ENCODE measurements around the gene PTGER1. TPM values are rescaled to one million over a fixed set of nuclear protein-coding genes. Genes with fewer than 3 reads are reported as not detected.
"Not testable (repeated sequence)": the region's sequence is repeated elsewhere in the genome, so short reads cannot be mapped to it uniquely, and the experiment has no call there.

Gene PTGER1
- polyA plus RNA-seq, 3 donors, result 1.6 to 13.3 (median 4.5) TPM

DNA sequence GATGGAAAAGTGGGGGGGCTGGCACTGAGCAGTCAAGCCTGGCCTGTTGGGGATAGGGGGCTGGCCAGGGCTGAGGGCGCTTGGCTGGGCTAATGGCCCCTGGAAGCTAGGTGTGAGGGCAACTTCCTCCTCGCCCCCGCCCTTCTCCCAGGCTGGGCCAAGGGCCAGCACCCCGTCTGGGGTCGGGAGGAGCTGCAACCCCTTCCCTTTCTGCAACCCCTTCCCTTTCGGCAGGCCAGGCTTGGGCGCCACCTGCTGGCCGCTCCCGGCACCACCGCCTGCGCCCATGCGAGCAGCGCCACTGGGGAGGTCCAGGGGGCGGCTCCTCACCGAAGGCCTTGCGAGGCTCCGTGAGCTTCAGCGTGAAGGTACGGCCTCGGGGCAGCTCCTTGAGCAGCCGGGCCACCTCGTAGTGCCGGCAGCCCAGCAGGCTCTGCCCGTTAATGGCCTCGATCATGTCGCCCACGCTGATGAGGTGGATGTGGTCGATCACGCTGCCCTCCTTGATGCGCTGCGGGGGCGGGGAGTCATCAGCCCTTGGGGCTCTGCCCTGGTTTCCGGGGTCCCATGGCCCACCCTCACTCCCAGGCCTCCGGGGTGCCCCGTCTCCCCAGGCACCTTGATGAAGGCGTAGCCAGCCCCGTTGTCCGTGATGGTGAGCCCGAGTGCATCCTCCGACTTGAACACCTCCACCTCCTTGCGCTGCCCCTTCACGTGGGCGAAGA is 5.0 kb upstream of the PTGER1 start:
- peak in 3 of 11 donors; percentile 66 to 76 (median 75) for DNase-seq (ENCODE audit: extremely low read depth in 1 of 11, low read depth in 9 of 11, low spot score in 4 of 11)

DNA sequence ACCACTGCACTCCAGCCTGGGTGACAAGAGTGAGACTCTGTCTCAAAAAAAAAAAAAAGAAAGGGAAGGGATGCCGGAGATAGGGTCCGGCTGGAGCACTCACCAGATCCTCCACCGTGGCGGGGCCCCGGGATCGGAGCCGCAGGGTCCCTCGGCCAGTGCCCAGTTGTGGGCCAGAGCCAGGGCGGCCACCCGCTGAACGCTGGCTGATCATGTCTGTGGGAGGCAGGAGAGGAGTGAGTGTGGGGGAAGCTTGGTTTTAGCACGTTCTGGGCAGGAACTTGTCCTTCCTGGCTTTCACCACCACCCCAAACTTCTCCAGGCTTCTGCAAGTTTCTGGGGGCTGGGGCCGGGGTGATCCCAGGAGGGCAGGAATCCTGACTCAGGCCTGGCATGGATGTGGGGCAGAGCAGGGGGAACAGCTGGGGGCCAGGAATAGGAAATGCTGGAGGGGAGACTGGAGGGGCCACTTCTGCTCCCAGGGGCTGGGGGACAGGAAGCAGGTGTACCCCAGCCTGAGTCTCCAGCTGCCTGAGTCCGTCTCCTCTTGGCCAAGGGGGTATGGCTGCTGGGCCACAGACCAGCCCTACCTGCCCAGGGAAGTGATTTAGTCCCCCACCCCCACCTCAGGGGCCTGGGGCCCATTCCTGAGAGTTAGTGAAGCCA is 4.3 kb upstream of the PTGER1 start:
- DNase-seq (ENCODE audit: extremely low read depth in 1 of 11, low read depth in 9 of 11, low spot score in 4 of 11), result no peak

DNA sequence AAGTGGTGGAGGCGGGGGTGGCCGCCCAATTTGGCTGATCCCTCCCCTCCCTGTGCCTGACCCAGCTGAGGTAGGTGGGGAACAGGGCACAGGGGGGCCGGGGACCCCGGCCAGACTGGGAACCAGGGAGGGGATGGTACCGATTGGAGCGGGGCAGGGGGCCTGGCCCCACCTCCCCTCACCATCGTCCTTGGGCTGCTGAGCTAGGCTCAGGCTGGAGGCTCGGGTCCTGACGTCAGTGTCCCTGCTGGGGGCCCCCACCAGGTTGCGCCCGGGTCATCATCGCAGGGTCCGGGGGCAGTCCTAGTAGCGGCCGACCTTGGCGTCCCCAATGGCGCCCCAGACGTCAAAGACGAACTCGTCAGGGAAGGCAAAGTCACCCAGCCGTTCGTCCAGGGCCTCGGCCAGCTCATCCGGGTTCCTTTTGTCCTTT is 3.0 kb upstream of the PTGER1 start:
- no peak for DNase-seq (ENCODE audit: extremely low read depth in 1 of 11, low read depth in 9 of 11, low spot score in 4 of 11)

DNA sequence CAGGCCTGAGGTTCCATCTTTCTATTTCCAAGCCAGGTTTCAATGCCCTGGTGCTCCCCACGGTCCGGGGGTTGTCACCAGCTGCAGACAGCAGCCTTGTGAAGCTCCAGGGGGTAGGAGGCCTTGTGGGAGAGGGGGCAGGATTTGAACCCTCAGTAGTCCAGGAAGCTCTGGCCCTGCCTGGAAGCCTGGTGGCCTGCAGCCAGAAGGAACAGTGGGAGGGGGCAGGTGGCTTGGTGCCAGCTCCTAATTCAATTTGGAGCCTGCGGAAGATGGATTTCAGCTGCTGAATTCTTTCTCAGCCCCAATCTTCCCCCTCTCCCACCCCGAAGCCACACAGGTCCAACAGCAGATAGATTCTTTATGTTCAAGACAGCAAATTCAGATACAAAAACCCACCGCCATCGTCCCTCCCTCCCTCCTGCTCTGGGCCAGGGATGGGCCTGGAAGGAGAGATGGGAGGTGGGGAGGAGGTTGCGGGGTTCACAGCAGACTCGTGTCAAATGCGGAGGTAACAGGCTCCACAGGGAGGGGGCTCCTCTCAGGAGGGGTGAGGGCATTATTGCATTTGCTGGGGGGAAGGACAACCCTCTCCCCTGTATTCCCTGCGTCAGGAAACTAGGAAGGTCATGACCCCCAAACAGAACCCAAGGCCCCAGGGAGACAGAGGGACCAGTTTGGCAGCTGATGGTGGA is 2.4 kb upstream of the PTGER1 start:
- DNase-seq (ENCODE audit: extremely low read depth in 1 of 11, low read depth in 9 of 11, low spot score in 4 of 11), result peak in 8 of 11 donors; percentile 55 to 79 (median 76)

DNA sequence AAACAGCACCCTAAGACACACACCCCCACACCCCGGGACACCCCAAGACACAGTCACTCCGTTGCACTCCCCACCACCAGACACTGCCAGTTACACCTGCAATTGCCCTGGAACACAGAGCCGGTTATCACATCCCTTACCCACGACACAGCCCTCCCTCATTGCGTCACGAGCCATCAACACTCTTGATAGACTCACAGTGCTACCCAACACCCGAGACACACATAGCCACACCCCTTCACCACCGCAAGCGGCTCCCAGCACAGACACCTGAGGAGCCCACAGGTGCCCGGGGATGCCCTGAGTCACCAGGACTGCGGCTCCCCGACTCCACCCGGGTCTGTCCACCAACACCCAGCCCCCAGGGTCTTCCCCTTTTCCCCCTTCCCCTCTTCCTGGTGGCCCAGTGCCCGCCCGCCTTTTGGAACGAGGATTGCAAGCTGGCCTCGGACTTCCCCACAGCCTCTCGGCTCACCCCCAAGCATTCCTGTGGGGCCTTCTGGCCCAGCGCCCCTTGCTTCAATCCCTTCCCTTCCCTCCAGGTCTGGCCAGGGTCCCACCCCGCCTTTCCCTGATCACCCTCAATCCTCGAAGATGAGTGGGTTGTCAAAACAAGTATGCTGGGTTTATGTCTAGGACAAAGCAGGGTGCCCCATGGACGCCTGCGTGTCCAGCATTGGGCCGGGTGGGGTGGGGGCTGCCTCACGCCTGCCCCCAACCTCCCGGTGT is 1.7 kb upstream of the PTGER1 start:
- DNase-seq (ENCODE audit: extremely low read depth in 1 of 11, low read depth in 9 of 11, low spot score in 4 of 11), result peak in 1 of 11 donors; percentile 34

DNA sequence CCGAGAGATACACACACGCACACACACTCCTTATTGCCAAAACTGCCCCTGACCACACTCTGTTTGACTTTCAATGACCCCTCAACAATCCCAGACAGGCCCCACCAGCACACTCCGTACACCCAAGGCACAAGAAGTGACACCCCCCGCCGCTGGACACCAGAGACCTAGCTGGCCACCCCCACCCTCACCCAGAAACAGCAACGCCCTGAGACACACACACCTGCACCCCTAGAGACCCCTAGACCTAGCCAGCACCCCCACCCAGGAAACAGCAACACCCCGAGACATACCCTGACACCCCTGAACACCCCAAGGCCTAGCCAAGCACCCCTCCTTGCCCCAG is 1.1 kb upstream of the PTGER1 start:
- no peak for DNase-seq (ENCODE audit: extremely low read depth in 1 of 11, low read depth in 9 of 11, low spot score in 4 of 11)

DNA sequence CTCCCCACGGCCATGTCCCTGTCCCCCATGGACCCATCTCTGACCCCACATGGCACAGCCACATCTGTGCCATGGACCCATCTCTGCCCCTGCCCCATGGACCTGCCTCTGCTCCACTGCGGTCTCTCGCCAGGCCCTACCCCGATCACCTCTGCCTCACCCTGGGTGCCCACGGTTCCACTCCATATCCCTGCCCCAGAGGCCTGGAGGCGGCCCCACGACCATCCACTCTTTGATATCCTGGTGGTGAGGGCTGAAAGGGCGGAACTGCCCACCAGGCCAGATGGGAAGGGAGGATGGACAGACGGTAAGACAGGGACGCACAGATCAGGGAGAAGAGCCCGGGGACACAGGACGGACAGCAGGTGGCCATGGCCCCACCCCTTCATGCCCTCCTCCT is 327 bp downstream of the PTGER1 start:
- DNase-seq (ENCODE audit: extremely low read depth in 1 of 11, low read depth in 9 of 11, low spot score in 4 of 11), result no peak

DNA sequence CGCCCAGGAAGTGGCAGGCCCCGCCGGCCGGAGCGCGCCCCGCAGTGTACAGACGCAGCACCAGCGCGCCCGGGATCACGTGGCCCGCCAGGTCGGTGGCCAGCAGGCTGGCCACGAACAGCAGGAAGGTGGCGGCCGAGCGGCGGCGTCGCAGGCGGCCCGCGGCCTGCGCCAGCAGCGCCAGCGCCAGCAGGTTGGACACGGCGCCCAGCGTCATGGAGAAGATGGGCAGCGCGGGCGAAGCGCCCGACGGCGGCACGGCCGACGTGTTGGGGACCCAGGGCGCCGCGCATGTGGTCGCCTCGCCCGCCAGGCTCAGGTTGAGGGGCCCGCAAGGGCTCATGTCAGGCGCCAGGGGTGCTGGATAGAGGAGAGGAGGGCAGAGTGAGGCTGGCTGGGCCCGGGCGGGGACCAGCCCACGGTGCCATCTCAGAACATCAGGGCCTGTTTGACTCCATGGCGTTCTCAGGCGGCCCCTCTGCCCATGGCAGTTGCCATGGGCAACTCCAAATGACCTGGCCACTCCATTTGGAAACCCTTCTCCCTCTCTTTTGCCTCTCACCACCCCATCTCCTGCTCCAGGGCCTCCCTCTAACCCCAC is 1.1 kb downstream of the PTGER1 start:
- DNase-seq (ENCODE audit: extremely low read depth in 1 of 11, low read depth in 9 of 11, low spot score in 4 of 11), result no peak

DNA sequence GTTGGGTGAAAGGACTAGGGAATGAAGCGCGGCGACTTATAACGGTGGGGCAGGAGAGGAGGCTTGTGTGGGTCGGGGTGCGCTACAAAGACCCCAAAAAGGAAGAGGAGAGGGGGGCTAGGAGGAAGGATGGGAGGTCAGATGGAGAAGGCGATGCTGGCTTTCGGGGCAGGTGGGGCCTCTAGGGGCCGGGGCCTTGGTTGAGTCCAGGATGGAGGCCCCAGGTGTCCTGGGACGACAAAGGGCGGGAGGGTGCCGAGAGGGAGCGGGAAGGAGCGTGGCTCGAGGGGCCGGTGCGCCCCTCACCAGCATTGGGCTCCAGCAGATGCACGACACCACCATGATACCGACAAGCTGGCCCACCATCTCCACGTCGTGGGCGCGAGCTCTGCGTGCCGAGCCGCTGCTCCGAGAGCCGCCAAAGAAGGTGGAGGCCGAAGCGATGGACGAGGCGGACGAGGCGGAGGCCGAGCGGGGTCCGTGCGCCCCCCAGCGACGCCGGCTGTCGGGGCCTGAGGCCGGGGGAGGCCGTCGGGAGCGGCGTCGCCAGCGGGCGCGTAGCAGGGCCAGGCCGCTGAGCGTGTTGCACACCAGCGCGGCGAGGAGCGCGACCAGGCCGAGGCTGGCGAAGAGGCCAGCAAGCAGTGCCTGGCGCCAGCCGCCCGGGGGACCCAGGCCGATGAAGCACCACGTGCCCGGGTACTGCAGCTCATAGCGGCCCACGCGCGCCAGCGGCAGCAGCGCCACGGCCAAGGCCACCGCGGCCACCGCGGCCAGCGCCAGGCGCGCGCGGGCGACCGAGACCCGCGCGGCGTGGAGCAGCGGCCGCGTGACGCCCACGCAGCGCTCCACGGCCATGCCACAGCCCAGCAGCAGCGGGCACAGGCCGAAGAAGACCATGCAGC is 1.8 kb downstream of the PTGER1 start:
- no peak for DNase-seq (ENCODE audit: extremely low read depth in 1 of 11, low read depth in 9 of 11, low spot score in 4 of 11)

DNA sequence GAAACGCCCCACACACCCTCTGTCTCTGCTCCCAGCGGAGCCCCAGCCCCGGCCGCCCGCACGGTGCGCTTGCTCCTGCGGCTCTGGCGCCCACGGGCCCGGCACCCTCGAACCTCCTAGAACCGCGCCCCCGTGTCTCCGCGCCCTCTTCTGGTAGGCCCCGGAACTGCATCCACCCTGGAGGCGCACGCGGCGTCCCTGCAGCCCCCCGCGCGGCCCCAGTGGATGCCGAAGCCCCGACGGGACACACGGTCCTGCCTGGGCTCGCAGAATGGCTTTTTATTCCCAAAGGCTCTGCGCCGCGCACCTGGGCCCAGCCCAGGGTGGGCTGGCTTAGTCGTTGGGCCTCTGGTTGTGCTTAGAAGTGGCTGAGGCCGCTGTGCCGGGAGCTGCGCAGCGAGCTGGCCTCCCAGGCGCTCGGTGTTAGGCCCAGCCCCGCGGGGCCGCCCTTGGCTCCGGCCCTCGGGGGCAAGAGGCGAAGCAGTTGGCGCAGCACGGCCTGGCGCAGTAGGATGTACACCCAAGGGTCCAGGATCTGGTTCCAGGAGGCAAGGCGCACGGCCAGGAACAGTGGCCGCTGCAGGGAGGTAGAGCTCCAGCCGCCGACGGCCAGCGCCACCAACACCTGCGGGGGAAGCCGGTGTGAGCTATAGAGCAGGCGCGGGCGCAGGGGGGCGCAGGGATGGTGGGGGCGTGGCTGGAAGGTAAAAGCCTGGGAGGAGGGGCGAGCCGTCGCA is 2.8 kb downstream of the PTGER1 start:
- peak in 1 of 11 donors; percentile 65 for DNase-seq (ENCODE audit: extremely low read depth in 1 of 11, low read depth in 9 of 11, low spot score in 4 of 11)

DNA sequence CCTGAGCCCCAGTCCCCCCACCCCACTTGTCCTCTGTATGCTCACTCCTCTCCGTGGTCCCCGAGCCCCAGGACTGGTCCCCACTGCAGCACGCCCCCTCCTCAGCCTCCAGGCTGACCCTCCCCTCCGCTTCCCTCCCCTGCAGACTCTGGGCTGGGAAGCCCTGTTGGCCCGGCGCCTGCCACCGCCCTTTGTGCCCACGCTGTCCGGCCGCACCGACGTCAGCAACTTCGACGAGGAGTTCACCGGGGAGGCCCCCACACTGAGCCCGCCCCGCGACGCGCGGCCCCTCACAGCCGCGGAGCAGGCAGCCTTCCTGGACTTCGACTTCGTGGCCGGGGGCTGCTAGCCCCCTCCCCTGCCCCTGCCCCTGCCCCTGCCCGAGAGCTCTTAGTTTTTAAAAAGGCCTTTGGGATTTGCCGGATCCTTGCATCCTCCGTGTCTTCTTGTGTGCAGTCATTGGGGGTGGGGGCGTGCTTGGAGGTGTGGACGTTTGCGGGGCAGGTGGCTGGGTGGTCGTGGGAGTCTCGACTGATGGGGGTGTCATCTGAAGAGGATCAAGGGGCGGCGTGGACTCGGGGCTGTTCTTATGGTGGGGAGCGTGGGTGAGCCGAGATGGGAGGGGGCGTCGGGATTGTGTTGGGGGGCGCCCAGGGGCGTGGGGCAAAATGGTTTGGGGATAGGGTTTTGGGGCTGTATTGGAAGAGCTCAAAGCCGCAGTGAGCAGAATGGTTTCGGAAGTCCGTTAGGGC is 3.5 kb downstream of the PTGER1 start:
- DNase-seq (ENCODE audit: extremely low read depth in 1 of 11, low read depth in 9 of 11, low spot score in 4 of 11), result no peak

DNA sequence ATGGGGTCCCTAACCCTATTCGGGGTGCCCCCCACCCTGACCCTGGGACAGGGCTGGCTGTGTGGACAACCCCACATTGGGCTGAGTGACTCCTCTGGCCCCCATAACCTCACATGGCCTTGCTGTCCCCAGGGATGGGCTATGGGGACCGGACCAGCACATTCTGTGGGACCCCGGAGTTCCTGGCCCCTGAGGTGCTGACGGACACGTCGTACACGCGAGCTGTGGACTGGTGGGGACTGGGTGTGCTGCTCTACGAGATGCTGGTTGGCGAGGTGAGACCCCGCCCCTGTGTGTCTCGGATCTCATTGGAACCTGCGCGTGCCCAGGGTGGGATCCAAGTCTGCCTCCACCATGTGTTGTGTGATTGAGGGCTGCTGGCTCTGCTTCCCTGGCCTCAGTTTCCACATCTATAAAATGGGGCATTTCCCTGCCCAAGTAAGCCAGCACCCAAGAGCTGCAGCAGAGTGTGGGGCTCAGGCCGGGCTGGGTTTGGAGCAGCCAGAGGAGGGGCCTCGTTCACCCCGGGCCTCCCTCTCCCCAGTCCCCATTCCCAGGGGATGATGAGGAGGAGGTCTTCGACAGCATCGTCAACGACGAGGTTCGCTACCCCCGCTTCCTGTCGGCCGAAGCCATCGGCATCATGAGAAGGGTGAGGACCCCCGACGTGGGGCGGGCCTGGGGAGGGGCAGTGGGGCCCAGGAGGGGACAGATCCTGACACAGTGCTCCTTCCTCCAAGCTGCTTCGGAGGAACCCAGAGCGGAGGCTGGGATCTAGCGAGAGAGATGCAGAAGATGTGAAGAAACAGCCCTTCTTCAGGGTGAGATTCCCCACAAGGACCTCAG is 4.9 kb downstream of the PTGER1 start:
- DNase-seq (ENCODE audit: extremely low read depth in 1 of 11, low read depth in 9 of 11, low spot score in 4 of 11), result no peak

DNA sequence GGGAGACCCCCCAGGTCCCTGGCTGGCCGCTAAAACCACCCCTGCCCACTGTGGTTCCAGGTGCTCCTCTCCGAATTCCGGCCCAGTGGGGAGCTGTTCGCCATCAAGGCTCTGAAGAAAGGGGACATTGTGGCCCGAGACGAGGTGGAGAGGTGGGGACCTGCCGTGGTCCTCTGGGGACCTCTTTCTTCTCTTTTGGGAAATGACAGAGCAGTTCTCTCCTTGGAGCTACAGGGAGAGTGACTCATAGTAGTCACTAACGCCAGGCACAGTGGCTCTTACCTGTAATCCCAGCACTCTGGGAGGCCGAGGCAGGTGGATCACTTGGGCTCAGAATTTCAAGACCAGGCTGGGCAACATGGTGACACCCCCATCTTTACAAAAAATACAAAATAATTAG is 7.3 kb downstream of the PTGER1 start:
- no peak for DNase-seq (ENCODE audit: extremely low read depth in 1 of 11, low read depth in 9 of 11, low spot score in 4 of 11)

DNA sequence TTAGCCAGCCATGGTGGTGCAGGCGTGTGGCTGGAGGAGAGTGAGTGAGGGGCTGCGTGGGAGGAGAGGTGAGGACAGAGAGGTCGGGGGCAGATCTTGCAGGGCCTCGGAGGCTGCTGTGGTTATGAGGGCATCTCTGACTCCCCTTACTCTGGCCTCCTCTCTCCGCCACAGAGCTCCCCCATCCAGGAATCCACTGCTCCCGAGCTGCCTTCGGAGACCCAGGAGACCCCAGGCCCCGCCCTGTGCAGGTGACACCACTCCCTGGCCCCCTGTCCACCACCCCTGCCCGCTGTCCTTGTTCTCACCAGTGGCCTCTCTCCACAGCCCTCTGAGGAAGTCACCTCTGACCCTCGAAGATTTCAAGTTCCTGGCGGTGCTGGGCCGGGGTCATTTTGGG is 7.8 kb downstream of the PTGER1 start:
- DNase-seq (ENCODE audit: extremely low read depth in 1 of 11, low read depth in 9 of 11, low spot score in 4 of 11), result no peak

DNA sequence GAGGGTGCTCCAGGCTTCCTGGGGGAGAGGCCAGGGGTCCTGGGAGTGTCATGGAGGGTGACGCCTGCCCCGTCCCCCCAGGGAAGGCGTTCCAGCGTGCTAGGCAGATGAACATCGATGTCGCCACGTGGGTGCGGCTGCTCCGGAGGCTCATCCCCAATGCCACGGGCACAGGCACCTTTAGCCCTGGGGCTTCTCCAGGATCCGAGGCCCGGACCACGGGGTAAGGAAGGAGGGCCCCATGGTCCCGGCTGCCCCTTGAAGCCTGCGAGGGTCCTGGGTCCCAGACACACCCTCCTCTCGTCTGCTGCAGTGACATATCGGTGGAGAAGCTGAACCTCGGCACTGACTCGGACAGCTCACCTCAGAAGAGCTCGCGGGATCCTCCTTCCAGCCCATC is 11.4 kb downstream of the PTGER1 start:
- DNase-seq (ENCODE audit: extremely low read depth in 1 of 11, low read depth in 9 of 11, low spot score in 4 of 11), result no peak

DNA sequence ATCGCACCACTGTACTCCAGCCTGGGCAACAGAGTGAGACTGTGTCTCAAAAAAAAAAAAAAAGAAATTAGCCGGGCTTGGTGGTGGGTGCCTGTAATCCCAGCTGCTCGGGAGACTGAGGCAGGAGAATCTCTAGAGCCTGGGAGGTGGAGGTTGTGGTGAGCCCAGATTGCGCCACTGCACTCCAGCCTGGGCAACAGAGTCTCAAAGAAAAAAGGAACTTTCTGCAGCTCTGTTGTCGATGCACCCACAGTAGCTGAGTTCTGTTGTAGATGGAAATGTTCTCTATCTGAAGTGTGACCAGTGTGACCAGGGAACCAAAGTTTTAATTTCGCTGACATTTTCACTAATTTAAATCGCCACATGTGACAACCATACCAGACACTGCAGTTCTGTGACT is 12.8 kb downstream of the PTGER1 start:
- DNase-seq (ENCODE audit: extremely low read depth in 1 of 11, low read depth in 9 of 11, low spot score in 4 of 11), result not testable (repeated sequence)
